NCI-H2196 (cell line): ENCODE data around the gene CGNL1.

ENCODE experiments used
- DNase-seq: peaks from one replicate; lab custom pipeline; 2025; ENCODE audit not compliant: unreplicated experiment; lab: John Stamatoyannopoulos, UW

CGNL1 gene

DNA sequence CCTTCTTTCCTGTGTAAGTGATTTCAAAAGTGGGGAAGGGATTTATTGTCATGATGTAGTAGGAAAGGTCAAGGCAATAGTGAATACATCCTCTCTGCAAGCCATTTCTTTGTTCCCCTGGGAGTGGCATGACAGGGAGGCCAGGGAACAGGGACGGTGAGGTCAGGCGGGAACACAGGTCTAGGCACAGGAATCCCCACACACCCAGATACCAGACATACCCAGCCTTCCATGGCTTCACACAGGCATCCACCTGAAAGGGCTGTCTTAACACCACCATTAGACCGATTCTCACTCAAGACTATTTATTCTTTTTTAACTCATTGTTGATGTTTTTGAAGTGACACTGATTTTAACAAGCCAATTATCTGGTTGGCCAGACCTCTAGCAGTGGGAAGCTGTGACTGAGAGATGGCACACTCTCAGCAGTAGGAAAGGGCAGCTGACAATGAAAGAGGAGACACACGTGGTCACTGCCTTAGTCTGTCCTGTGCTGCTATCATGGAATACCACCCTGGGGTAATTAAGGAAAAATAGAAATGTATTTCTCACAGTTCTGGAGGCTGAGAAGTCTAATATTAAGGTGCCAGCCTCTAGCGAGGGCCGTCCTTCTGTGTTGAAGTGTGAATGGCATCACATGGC is 140.8 kb downstream of the CGNL1 start:
- no peak for DNase-seq

DNA sequence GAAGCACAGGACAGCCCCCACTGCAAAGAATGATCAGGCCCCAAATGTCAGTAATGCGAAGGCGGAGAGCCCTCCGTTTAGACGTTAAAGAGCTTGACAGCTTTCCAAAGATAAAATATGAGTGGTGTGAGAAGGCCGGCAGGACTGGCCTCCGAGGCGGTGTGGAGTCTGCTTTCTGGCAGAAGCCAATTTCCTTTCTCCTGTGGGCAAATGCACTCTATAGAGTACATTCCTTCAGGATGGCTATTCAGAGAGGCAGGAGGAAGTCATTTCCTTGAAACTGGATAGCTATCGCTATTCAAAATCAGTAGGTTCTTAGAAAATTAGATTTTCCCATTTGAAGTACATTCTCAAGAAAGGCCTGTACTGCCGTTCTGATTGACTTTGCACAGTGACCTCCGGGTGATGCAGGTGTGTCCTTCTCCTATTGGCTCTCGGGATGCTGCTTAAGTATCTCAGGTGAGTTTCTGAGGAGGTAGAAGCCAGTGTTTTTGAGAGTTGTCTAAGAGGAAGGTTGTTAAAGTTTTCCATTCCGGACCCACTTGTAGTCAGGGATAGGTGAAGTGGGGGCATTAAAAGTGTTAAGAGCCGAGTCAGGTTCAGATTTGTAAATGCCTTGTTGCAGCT is 142.6 kb downstream of the CGNL1 start:
- DNase-seq = no peak

DNA sequence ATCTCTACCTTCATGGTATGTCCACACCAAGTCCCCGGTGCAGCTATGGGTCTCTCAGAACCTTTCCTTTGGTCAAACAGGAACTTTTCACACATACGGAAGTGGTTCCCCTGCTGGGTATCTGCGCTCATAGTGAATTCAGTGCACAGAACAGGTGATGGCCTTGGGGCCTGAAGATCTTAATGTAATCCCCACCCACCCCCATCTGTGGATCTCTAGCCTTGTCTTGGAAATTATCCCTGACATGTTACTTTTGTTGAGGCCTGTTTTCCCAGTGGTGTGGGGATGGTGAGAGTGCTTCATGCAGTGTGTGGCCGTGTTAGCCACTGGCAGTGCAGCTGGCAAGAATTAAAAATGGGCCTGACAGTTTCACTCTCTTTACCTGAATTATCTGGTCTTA is 143.5 kb downstream of the CGNL1 start:
- DNase-seq = no peak

DNA sequence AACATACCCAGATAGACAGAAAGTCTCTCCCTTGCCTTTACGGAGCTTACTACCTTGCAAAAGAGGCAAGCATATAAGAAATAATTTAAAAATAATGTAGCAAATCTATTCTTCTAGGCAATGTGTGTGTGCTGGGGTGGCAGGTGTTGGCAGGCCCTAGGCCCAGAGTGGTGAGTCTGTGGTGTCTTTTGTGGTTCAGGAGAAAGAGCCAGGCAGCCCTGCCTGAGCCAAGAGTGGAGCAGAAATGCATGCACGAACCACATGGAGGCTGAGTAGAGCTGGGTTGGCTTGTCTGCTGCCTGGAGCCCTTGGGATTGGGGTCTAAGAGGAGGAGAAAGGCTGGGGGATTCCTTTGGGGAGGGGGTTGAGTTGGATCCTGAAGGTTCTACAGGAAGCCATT is 145.2 kb downstream of the CGNL1 start:
- DNase-seq = no peak

DNA sequence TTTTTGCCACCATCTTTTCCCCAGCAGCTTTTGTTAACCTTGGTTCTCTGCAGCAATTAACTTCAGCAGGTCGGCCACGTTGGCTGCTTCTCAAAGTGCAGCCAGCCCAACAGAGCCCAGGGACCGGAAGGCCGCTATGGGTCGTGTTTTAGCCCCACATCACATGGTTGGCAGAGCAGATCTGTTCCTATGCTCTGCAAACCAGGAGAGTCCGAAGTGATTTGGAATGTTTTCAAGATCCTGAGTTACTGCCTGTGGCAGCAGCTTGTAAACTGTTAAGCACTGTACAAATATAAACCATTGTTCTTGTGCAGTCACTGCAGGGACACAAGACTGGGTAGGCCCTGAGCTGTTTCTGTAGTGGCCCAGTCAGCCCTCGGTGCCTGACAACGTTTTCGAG is 145.8 kb downstream of the CGNL1 start:
- peak; percentile 16 for DNase-seq

DNA sequence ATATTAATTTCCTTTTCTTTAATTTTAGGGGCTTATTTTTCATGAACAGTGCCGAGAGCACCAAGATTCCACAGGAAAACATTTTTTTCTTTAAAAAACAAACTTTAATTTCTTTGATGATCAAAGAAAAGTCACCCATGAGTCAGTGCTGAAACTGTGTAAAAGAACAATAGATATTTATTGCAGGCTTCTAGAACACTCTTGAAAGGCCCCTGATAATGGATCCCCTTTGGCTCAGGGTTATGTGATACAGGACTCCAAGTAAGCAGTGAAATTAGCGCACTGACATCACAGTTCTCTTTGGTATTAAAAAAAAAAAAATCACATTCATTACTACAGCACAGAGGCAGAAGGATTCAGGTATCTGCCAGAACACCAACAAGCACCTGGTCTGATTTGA is 149.3 kb downstream of the CGNL1 start:
- no peak for DNase-seq

DNA sequence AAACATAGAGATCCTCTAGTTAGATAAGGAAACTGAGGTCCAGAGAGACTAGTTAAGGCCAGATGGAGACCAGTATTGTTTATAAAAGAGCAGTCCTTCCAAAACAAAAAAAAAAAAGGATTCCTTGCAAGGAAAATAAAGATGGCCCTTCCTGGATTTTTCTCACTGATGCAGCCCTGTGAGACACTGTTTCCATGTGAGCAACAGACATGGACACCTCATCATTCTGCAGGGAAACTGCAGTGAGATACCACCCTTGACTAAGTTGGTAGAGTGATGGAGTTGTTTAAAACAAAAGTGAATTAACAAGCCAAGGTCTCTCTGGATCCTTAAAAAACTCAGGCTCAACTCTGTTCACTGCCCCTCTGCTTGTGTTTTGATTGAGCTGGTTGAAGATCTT is 149.8 kb downstream of the CGNL1 start:
- no peak for DNase-seq

DNA sequence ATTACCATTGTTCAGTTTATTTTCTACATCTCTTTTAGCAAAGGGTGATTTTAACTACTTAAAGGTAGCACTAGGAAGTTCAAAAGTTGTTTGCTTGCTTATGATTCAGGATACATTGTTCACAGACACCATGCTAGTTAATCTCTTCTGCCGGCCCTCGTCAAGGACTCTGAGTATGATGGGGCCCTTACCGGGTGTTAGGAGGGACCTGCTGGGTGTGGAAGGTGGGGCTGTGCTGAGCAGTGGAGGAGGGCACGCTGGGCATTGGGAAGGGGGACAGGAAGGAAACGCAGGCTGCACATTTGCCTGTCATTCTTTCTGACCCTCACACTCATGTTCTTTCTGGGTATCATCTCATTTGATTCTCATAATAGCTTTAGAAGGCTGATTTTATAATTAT is 150.3 kb downstream of the CGNL1 start:
- no peak for DNase-seq

DNA sequence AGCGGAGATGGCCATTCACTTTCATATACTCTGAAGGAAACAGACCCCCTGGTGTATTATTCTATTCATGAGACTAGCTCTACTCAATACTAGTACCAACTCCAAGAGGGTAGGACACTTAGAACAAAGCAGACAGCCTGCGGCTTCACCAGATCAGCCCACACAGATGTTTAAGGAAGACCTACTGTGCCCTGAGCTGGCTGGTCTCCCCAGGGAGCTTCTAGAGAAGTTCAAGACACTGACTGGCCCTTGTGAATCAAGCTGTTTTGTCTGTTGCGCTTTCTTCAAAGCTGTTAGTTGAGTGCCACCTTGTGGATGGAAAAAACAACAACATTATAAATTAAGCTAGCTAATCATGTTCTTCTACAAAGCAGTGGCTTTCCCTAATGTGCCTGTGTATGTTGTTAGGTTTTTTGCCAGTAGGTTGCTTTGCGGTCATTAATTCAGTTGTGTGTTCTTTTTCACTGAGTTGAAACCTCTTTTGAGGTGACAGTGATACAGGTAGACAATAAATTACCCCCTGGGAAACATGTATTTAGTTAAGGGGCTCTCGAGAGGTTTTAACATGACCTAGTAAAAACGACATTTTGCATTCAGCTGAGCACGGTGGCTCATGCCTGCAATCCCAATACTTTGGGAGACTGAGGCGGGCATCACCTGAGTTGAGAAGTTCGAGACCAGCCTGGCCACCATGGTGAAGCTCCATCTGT is 151.2 kb downstream of the CGNL1 start:
- peak; percentile 56 for DNase-seq

DNA sequence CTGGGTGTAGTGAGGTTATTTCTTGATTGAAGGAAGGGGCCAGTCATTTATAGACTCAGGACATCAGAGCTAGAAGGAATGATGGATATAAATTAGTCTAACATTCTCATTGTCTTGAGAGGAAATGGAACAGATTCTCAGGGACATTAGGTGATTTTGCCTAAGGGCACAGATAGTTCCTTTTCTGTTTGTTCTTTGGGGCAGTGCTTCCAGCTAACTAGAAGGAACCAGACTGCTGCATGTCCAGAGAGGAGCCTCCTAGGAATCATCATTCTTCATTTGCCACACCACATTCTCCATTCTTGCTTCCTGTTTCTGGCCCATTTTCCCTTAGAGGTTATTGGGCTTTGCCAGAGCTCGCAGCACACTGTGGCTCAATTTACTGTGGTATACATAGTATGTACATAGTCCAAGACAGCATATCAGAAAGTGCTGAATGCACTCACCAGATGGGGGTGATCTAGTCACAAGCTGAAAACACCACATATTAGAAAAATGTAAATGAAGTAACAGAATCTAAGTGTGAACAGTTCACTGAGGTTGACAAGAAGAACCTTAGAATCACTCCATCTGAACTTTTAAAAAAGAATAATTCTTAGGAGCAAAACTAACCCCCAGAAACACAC is 152.7 kb downstream of the CGNL1 start:
- DNase-seq = no peak

DNA sequence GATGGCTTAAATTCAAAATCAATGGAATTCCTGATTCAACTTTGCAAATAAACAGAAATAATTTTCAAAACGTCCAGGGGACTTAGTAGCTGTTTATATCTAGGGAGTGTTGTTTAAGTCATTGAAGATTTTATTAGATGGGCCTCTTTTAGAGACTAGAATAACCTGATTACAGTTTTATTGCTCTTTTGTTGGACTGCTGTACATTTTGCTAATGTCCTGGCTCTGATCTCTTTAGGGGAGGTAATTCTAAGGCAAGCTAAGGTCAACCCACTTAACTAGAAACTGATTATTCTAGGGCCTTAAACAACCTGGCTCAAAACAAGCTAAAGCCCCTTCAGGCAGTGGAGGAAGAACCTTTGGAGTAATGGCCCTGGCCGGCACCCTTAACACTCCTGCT is 153.4 kb downstream of the CGNL1 start:
- DNase-seq = no peak

DNA sequence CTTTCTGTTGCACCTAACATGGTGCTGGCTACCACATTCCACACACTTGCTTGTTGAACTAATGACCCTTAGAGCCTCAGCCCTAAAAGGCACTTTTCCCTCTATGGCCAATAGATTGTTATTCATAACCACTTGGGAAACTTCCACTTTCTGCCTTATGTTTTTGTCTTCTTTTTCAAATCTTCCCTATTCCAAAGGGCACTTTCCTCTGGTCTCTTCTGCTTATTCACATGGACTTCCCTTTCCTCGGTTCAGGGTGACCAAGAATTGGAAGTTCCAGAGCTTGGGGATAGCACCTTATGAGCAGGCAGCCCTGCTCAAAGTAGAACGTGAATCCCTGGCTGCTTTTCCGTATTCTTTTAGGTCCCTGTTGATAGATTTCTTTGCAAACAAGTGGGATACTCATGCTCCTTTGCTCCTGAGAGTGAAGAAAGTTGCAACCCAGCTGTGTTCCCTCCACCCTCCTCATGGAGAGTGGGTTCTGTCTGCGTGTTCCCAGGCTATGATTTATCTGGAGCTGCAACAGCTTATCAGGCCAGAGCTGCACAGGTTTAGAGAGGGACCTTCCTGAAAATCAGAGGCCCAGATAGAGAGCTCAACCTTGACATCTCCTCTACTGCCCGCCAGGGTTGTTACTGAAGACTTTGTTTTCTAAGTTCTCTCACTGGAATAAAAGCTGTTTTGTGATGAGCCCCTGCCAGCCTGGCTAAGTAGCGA is 156.6 kb downstream of the CGNL1 start:
- no peak for DNase-seq

DNA sequence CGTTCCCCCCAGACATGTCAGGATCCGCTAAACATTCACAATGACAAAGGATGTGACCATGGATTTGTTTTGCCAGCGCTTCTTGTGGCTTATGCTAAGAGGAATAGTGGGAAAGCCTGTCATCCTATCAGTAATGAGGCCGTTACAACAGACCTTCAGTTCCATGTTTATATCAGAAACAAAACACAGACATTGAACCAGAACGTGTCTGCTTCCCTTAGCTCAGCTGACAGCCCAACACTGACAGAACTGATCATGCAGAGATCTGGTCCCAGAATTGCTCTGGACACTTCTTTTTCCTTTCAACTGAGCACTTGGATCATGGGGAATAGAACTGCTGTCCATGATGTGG is 157.1 kb downstream of the CGNL1 start:
- no peak for DNase-seq

DNA sequence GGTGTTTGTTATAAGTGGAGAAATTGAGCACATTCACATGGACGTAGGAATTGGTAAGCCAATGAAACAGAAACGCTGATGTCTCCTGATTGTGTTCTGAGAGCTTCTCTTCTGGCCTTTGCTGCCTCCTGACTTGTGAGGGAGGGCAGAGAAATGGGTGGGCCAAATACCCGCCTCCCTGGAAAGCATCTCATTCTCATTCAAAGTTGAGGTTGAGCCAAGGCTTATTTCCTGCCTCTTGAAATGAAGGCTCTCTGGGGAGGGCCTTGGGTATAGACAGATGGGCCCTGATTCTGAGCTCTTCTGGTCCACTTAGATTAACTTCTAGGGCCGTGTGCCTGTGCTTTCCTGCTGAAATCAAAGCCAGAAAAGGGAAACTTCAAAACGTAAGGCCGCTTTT is 158.0 kb downstream of the CGNL1 start:
- no peak for DNase-seq

DNA sequence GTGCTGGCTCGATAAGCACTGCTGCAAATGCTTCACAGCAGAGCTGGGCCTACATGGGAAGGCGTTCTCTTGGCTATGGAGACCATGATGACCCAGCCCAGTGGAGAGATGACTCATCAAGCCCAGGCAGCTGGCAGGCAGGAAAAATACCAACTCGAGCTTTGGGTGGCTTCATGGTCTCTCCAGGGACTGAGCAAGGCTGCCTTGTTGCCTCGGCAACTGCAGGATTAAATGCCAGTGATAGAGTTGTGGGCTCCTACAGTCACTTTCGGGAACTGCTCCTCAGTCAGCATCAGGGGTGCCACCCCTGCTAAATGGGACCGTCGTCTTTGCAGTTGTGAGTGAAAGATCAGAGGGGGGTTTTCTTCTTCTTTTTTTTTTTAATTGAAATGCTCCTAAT is 160.8 kb downstream of the CGNL1 start:
- DNase-seq = peak; percentile 56

DNA sequence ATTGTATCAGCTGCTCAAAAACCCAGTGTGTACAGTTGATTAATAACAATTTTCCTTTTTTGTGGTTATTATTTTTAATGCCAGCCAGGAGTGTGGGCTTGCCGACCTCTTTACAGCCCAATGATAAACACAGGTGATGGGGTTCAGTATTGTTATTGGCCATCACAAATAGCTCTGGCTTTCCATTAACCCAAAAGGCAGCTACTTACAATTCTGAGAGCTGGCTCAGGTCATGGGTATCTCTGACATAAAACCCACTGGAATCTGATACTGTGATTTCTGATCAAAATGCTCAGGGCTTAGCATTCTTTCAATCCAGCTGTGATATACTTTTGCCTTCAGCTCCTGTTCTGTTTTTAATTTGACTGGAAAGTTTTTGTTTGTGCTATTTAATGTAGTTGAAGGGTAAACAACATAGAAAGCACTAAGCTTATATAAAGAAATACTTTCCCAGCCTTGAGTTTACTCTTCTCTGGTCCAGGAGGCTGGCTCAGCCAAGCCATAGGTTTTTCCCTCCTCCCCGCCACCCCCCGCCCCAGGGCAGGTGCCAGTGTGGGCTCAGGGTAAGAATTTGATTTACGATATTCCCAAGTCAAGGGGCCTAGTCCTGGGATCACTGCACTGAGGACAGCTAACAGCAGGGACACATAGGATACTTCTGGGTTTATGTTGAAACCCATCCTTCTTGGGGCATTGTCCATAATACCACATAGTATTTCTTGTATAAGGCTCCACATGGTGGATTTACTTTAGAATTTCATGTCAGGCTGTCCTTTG is 161.4 kb downstream of the CGNL1 start:
- DNase-seq = no peak

DNA sequence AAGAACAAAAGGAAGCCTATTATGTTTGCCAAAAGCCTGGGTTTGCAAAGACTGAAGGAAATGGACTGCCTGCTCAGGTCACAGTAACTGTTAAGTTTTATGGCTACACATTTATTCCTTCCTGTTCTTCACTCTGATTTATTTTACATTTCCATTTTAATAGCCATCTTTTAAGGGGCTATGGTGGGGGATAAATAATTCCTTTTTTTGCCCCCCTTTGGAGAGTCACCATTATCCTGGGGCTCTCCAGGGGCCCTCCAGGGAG is 161.9 kb downstream of the CGNL1 start:
- no peak for DNase-seq

DNA sequence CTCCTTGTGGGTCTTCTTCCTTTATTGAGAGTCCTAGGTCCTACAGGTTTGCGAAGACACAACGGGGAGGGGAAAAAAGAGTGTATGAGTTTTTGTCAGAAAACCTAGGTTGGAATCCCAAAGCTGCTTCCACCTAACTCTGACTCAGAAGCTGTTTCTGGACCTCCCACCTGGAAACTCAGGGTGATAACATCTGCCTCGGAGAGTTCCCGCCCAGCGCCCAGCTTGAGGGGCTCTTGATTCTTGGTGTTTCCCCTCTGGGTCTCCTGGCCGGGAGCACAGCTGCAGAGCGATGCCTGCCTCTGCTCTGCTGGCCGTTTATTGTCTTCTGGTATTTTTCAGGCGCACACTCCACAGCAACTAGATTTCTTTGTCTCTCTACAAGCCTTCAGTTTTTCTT is 162.5 kb downstream of the CGNL1 start:
- DNase-seq = no peak

DNA sequence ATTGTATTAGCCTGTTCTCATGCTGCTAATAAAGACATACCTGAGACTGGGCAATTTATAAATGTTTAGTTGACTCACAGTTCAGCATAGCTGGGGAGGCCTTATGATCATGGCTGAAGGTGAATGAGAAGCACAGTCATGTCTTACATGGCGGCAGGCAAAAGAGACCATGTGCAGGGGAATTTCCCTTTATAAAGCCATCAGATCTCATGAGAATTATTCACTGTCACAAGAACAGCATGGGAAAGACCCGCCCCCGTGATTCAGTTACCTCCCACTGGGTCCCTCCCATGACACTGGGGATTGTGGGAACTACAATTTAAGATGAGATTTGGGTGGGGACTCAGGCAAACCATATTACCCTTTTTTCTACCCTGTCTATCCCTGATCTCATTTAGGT is 163.9 kb downstream of the CGNL1 start:
- no peak for DNase-seq

DNA sequence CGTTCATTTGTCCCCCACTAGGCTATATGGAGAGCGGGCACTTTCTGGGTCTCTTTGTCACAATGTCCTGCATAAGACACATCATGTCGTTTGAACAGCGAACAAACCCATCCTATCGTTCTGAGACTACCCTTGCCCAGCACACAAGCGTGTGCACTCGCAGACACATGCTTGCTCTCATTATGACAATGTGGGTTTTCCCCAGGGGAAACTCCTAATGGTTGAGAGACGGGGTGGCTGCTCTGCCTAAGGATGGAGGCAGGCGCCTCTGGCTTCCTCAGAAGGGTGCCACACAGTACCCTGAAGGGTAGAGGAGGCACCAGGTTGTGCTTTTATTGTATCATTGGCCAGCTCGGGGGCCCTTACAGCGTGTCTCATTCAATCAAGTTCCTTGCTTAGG is 164.4 kb downstream of the CGNL1 start:
- DNase-seq = no peak

DNA sequence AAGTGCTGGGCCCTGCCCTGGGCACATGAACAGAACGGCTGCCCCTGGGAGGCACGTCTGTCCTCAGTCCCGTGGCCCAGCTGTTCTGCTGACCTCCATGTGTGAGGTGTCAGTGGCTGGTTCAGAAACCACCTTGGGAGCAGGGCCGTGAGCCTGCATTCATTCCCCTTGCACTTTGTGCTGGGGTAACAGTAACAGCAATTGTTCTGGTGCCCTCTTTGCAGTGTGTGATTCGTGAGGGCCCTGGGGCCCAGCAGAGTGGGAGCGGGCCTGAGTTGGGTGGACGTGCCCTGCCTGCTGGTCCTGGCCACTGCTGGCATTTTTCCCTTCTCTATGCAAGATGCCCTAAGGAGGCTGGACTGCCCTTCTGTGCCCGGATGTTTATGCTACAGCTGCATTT is 165.0 kb downstream of the CGNL1 start:
- no peak for DNase-seq
